SHP77 treated with DMSO at 0.1 percent for 48 hours (cell line): ENCODE data around the gene KRT4.
"Not testable (repeated sequence)": the region's sequence is repeated elsewhere in the genome, so short reads cannot be mapped to it uniquely, and the experiment has no call there.

Source experiments
- DNase-seq: peaks from one replicate; lab custom pipeline; 2025; lab: John Stamatoyannopoulos, UW

The KRT4 gene

GRCh38 chr12:52807544-52808470 is 6.1 kb downstream of the KRT4 start:
- no peak for DNase-seq

- DNase-seq, result no peak
Measured at GRCh38 chr12:52806821-52807543, 6.9 kb downstream of the KRT4 start.

GRCh38 chr12:52806169-52806811 is 7.6 kb downstream of the KRT4 start:
- no peak for DNase-seq

- no peak for DNase-seq
Measured at GRCh38 chr12:52805739-52806138, 8.2 kb downstream of the KRT4 start.

- DNase-seq, result no peak
Measured at GRCh38 chr12:52805000-52805399, 8.9 kb downstream of the KRT4 start.

- DNase-seq, result no peak
Measured at GRCh38 chr12:52802442-52802841, 11.5 kb downstream of the KRT4 start.

- no peak for DNase-seq
Measured at GRCh38 chr12:52801773-52802172, 12.1 kb downstream of the KRT4 start.

GRCh38 chr12:52800259-52800917 is 13.5 kb downstream of the KRT4 start:
- no peak for DNase-seq

- no peak for DNase-seq
Measured at GRCh38 chr12:52799505-52800211, 14.3 kb downstream of the KRT4 start.

GRCh38 chr12:52798671-52799504 is 15.0 kb downstream of the KRT4 start:
- no peak for DNase-seq

- no peak for DNase-seq
Measured at GRCh38 chr12:52798003-52798670, 15.8 kb downstream of the KRT4 start.

- no peak for DNase-seq
Measured at GRCh38 chr12:52797529-52797894, 16.4 kb downstream of the KRT4 start.

- no peak for DNase-seq
Measured at GRCh38 chr12:52796839-52797528, 16.9 kb downstream of the KRT4 start.

GRCh38 chr12:52796429-52796794 is 17.5 kb downstream of the KRT4 start:
- DNase-seq, result no peak

GRCh38 chr12:52795694-52796428 is 18.1 kb downstream of the KRT4 start, which contains the start of gene KRT3:
Gene KRT3 (minus strand): TSS chr12:52796117. CDS start chr12:52796042, 75 bp downstream.
- DNase-seq, result peak; percentile 4

- not testable (repeated sequence) for DNase-seq
Measured at GRCh38 chr12:52795332-52795674, 18.6 kb downstream of the KRT4 start.

GRCh38 chr12:52794479-52795331 is 19.2 kb downstream of the KRT4 start:
- DNase-seq, result no peak
